Choroid plexus epithelial cell (primary cell): ENCODE data around the gene TPRN.

ENCODE experiments used
- DNase-seq: peaks from one replicate; pipeline ENCODE4 v3.0.0-alpha.2; 2010; ENCODE audit warnings: low read depth
- H3K4me3 ChIP-seq: 2 replicates; pipeline ENCODE4 v1.5.1; 2011; ENCODE audit warnings: low read depth, mild to moderate bottlenecking, control low read depth, low read length, moderate library complexity
- CTCF ChIP-seq: conservative IDR thresholded peaks from 2 replicates; pipeline ENCODE4 v1.5.1; 2011; ENCODE audit warnings: low read depth, mild to moderate bottlenecking, control low read depth, inconsistent platforms, low read length, moderate library complexity

Gene TPRN

GRCh38 chr9:137211532-137211931 is 11.0 kb upstream of the TPRN start:
- no peak for TF ChIP-seq CTCF
- DNase-seq = no peak
- H3K4me3 ChIP-seq = no peak overlapping the region

- no peak overlapping the region for H3K4me3 ChIP-seq
- no peak for TF ChIP-seq CTCF
- DNase-seq = no peak
Observed at GRCh38 chr9:137206602-137207001, 6.1 kb upstream of the TPRN start.

GRCh38 chr9:137205126-137206069 is 4.9 kb upstream of the TPRN start, which contains the start of the genes NDOR1 and TMEM203:
Gene NDOR1 (plus strand): TSS chr9:137205700. CDS start chr9:137205778, 78 bp downstream.
Gene TMEM203 (minus strand): TSS chr9:137205648. CDS start chr9:137205414, 234 bp downstream.
- H3K4me3 ChIP-seq = peak within 1 kb of the TSS; percentile 94
- peak; percentile 80 for DNase-seq
- TF ChIP-seq CTCF = no peak

- TF ChIP-seq CTCF = no peak
Observed at GRCh38 chr9:137204731-137205125, 4.2 kb upstream of the TPRN start.

GRCh38 chr9:137202966-137203365 is 2.4 kb upstream of the TPRN start:
- H3K4me3 ChIP-seq = no peak overlapping the region

More at GRCh38 chr9:137204731-137205125, 4.2 kb upstream of the TPRN start:
- no peak for DNase-seq
- H3K4me3 ChIP-seq = peak overlapping the region; percentile 94

GRCh38 chr9:137201205-137201868 is 796 bp upstream of the TPRN start:
- no peak for TF ChIP-seq CTCF
- H3K4me3 ChIP-seq = peak overlapping the region; percentile 84
- no peak for DNase-seq

More at GRCh38 chr9:137202966-137203365, 2.4 kb upstream of the TPRN start:
- no peak for TF ChIP-seq CTCF
- no peak for DNase-seq
